CD8-positive, alpha-beta memory T cell (primary cell): ENCODE results near the gene F10. TPM values are rescaled to one million over a fixed set of nuclear protein-coding genes. Genes with fewer than 3 reads are reported as not detected.
"Not testable (repeated sequence)": the region's sequence is repeated elsewhere in the genome, so short reads cannot be mapped to it uniquely, and the experiment has no call there.

ENCODE experiments used
- CTCF ChIA-PET: fragments of 350-600 bp; sonication (Branson Sonifier 250); formaldehyde crosslinking; loops from one replicate; lab custom pipeline; 2021; ENCODE audit warnings: antibody characterized with exemption; lab: Charles Lee
- POLR2A ChIA-PET: fragments of 350-600 bp; sonication (Branson Sonifier 250); formaldehyde crosslinking; loops from one replicate; lab custom pipeline; 2021; ENCODE audit warnings: antibody characterized with exemption; lab: Charles Lee
- DNase-seq, 5 donors: peaks; one replicate each; pipeline versions ENCODE4 v3.0.0 to v3.0.0-alpha.2; 2020 to 2022; ENCODE audit warnings: mixed read lengths in 1 of 5
- H3K27ac ChIP-seq: one replicate; pipeline ENCODE4 v1.7.0; 2013; ENCODE audit warnings: low read depth, mild to moderate bottlenecking, low read length, moderate library complexity
- H3K27me3 ChIP-seq: 2 replicates; pipeline ENCODE4 v1.7.0; 2013; ENCODE audit warnings: low read length, mild to moderate bottlenecking; ENCODE audit not compliant: insufficient read depth, poor library complexity, severe bottlenecking
- H3K36me3 ChIP-seq: 2 replicates; pipeline ENCODE4 v1.7.0; 2013; ENCODE audit warnings: mild to moderate bottlenecking, low read length, moderate library complexity; ENCODE audit not compliant: insufficient read depth
- H3K4me1 ChIP-seq: 2 replicates; pipeline ENCODE4 v1.7.0; 2013; ENCODE audit warnings: mild to moderate bottlenecking, low read length, moderate library complexity; ENCODE audit not compliant: insufficient read depth
- H3K4me3 ChIP-seq: 2 replicates; pipeline ENCODE4 v1.7.0; 2013; ENCODE audit warnings: mild to moderate bottlenecking, low read length
- H3K9me3 ChIP-seq: 2 replicates; pipeline ENCODE4 v1.7.0; 2013; ENCODE audit warnings: mild to moderate bottlenecking, low read length
- H3K27ac Mint-ChIP-seq, 8 donors: one replicate each; pipeline ENCODE4 v1.8.0; 2020 to 2021; ENCODE audit warnings: mixed read lengths in 8 of 8, mild to moderate bottlenecking in 6 of 8, inconsistent platforms in 3 of 8, moderate library complexity in 3 of 8
- H3K27me3 Mint-ChIP-seq, 2 donors: one replicate each; pipeline ENCODE4 v1.8.0; 2020 to 2021; ENCODE audit warnings: mixed read lengths in 2 of 2, mild to moderate bottlenecking in 1 of 2, moderate library complexity in 1 of 2
- H3K36me3 Mint-ChIP-seq, 3 donors: one replicate each; pipeline ENCODE4 v1.8.0; 2020 to 2021; ENCODE audit warnings: mixed read lengths in 3 of 3, inconsistent platforms in 1 of 3, mild to moderate bottlenecking in 1 of 3
- H3K4me1 Mint-ChIP-seq, 3 donors: one replicate each; pipeline ENCODE4 v1.8.0; 2020 to 2021; ENCODE audit warnings: mixed read lengths in 3 of 3, inconsistent platforms in 1 of 3, mild to moderate bottlenecking in 1 of 3
- H3K4me3 Mint-ChIP-seq, 7 donors: one replicate each; pipeline ENCODE4 v1.8.0; 2020 to 2021; ENCODE audit warnings: mixed read lengths in 7 of 7, mild to moderate bottlenecking in 6 of 7, moderate library complexity in 4 of 7, inconsistent platforms in 2 of 7
- H3K9me3 Mint-ChIP-seq, 5 donors: one replicate each; pipeline ENCODE4 v1.8.0; 2020 to 2022; ENCODE audit warnings: mixed read lengths in 5 of 5, mild to moderate bottlenecking in 3 of 5, moderate library complexity in 2 of 5, inconsistent platforms in 1 of 5
- polyA plus RNA-seq: library from polyadenylated mRNA; unstranded; fragments of 300-500 nt; fragmentation: Illumina TruSeq; gene quantifications from one replicate; pipeline ENCODE4 v1.2.3, GENCODE V29; 2021
- total RNA-seq, 2 experiments: library from RNA; stranded (reverse); gene quantifications; one replicate each; pipeline ENCODE4 v1.2.3, GENCODE V29; 2021

F10 gene
- total and polyA plus RNA-seq, 3 experiments from 2014 or later = not detected

DNA sequence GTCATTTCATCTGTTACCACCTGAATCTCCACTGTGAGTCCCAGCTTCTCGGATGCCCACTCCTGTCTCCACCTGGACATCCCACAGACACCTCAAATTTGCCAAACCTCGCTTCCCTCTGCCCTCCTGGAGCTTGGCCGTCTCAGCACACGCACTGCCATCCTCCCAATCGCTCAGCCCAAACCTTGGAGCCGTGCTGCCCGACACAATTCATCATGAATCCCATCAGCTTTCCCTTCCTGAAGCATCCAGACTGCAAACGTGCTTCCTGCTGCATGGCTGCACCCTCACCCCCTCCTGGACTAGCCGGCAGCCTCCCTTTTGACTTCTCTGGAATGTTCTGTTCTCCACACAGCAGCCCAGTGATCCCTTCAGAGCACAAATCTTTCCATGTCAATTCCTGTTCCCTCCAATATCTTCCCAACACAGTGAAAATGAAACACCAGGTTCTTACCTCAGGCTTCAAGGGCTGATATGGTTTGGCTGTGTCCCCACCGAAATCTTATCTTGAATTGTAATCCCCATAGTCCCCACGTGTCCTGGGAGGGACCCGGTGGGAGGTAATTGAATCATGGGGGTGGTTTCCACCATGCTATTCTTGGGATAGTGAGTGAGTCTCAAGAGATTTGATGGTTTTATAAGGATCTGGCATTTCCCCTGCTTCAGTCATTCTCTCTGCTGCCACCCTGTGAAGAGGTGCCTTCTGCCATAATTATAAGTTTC is 34.8 kb downstream of the F10 start:
- Mint-ChIP-seq H3K27me3 (peaks cover 0 to 1% of the 10 kb centered on the region in 2 donors), H3K36me3 (no peaks in the 10 kb centered on the region), H3K27ac (peak overlapping the region in 4 of 8 donors; percentile 24 to 93 (median 56)), H3K9me3 (peaks cover 0 to 7% (median 0%) of the 10 kb centered on the region in 5 donors), H3K4me3 (peak overlapping the region in 2 of 7 donors; percentile 34 to 39), H3K4me1 (peaks cover 20 to 41% (median 35%) of the 10 kb centered on the region in 3 donors)
- H3K9me3 ChIP-seq = no peaks in the 10 kb centered on the region
- H3K4me3 ChIP-seq = no peak overlapping the region
- CTCF ChIA-PET = no interaction called here
- no peak overlapping the region for H3K27ac ChIP-seq
- no peaks in the 10 kb centered on the region for H3K36me3 ChIP-seq
- no peak for DNase-seq
- POLR2A ChIA-PET = interaction anchor here (1.0 kb wide), 1 partner anchor 52 kb away, joined by 3 read pairs; the partner anchor contains the start of genes CUL4A and PCID2
- H3K27me3 ChIP-seq = no peaks in the 10 kb centered on the region
- H3K4me1 ChIP-seq = peaks cover 24% of the 10 kb centered on the region

DNA sequence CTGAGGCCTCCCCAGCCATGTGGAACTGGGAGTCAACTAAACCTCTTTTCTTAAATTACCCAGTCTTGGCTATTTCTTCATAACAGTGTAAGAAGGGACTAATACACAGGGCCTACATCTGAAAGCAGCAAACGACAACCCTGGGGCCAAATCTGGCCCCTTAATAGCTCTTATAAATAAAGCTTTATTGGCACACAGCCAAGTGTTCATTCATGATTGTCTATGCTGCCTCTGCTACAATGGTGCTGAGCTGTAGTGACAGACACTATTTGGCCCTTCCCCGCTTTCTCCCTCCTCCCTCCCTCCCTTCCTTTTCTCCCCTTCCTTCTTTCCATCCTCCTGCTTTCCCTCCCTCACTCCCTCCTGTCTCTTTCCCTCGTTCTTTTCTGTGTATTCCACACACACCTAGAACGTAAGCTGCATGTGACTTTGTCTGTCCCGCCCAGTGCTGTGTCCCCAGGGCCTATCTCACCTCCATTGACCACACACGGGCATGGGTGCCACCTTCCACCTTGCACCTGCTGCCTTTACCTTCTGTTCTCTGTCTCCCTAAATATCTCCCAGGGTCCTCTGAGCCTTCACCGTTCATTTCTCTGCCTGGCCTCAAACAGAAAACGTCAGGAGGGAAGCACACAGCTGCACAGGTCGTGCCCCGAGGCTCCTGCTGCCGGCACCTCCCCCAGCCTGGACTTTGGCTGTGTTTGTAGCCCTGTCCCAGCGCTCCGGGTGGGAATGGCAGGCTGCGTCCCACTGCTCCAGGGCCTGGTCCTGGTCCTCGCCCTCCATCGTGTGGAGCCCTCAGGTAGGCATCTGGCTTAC is 35.5 kb downstream of the F10 start, which contains the start of gene PROZ:
Gene PROZ (plus strand): TSS at position 720 of the 819 bp plus-strand sequence. CDS start 13 bp downstream, at position 733.
- no peak within 1 kb of the TSS for H3K4me3 ChIP-seq
- H3K36me3 ChIP-seq = no peaks in the 10 kb centered on the region
- peaks cover 16 to 36% (median 34%) of the 10 kb centered on the region in 3 donors for H3K4me1 Mint-ChIP-seq
- peak within 1 kb of the TSS in 1 of 7 donors; percentile 34 for H3K4me3 Mint-ChIP-seq
- peaks cover 0 to 1% of the 10 kb centered on the region in 2 donors for H3K27me3 Mint-ChIP-seq
- no peaks in the 10 kb centered on the region for H3K9me3 ChIP-seq
- DNase-seq = no peak
- H3K4me1 ChIP-seq = peaks cover 16% of the 10 kb centered on the region
- ChIA-PET CTCF (interaction anchor here (1.4 kb wide), 1 partner anchor 12 kb away, joined by 3 read pairs; no protein-coding TSS in a partner anchor), POLR2A (interaction anchor here (1.0 kb wide), 1 partner anchor 51 kb away, joined by 3 read pairs; the partner anchor contains the start of genes CUL4A and PCID2)
- peak within 1 kb of the TSS in 5 of 8 donors; percentile 34 to 93 (median 48) for H3K27ac Mint-ChIP-seq
- H3K27ac ChIP-seq = no peak within 1 kb of the TSS
- H3K36me3 Mint-ChIP-seq = no peaks in the 10 kb centered on the region
- H3K27me3 ChIP-seq = no peaks in the 10 kb centered on the region
- peaks cover 0 to 7% (median 0%) of the 10 kb centered on the region in 5 donors for H3K9me3 Mint-ChIP-seq

DNA sequence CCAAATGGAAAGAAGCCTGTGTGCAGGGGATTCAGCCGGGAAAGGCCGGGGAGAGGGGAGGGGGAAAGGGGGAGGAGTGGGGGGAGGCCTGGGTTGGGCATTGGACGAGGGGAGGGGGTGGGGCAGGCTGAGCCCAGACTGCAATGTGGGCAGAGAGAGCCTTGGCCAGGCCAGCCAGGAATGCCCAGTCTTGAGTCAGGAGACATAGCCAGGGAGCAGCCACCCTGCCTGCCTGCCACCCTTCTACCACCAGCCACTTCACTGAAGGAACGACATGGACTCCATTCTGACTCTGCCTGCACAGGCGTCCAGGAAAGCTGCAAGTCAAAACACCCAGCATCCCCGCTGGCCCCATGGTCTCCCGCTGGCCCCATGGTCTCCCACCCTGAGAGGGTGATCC is 36.3 kb downstream of the F10 start:
- H3K27me3 ChIP-seq = no peaks in the 10 kb centered on the region
- no peak overlapping the region for H3K4me3 Mint-ChIP-seq
- H3K9me3 ChIP-seq = no peaks in the 10 kb centered on the region
- H3K4me1 ChIP-seq = peaks cover 13% of the 10 kb centered on the region
- no peaks in the 10 kb centered on the region for H3K27me3 Mint-ChIP-seq
- H3K27ac Mint-ChIP-seq = peak overlapping the region in 2 of 8 donors; percentile 34 to 93
- no peak overlapping the region for H3K4me3 ChIP-seq
- H3K36me3 ChIP-seq = no peaks in the 10 kb centered on the region
- H3K4me1 Mint-ChIP-seq = peaks cover 18 to 43% (median 34%) of the 10 kb centered on the region in 3 donors
- no peak overlapping the region for H3K27ac ChIP-seq
- ChIA-PET CTCF (interaction anchor here (1.4 kb wide), 1 partner anchor 11 kb away, joined by 3 read pairs; no protein-coding TSS in a partner anchor), POLR2A (no interaction called here)
- no peak for DNase-seq
- H3K9me3 Mint-ChIP-seq = peaks cover 0 to 7% (median 0%) of the 10 kb centered on the region in 5 donors
- no peaks in the 10 kb centered on the region for H3K36me3 Mint-ChIP-seq

DNA sequence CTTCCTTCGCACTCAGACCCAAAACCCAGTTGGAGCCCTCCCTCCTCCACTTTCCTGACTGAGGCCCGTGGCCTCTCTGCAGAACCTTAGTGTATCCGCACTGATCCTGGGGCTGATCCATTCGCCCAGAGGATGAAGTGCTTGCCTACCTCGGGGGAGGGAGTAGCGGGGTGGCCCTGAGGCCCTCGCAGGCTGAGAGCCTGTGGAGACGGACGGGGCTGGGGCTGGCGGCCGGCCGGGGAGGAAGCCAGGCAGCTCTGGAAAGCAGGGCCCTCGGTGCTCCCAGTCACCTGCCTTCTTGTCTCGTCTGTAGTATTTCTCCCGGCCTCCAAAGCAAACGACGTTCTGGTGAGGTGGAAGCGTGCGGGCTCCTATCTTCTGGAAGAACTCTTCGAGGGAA is 37.1 kb downstream of the F10 start:
- ChIA-PET POLR2A (no interaction called here), CTCF (interaction anchor here (0.9 kb wide), 1 partner anchor 26 kb away, joined by 3 read pairs; no protein-coding TSS in a partner anchor)
- no peak overlapping the region for H3K4me3 ChIP-seq
- Mint-ChIP-seq H3K4me3 (peak overlapping the region in 1 of 7 donors; percentile 13), H3K36me3 (no peaks in the 10 kb centered on the region), H3K4me1 (peaks cover 18 to 46% (median 39%) of the 10 kb centered on the region in 3 donors), H3K27me3 (no peaks in the 10 kb centered on the region), H3K9me3 (peaks cover 0 to 7% (median 0%) of the 10 kb centered on the region in 5 donors), H3K27ac (peak overlapping the region in 5 of 8 donors; percentile 57 to 83 (median 62))
- no peaks in the 10 kb centered on the region for H3K27me3 ChIP-seq
- H3K9me3 ChIP-seq = no peaks in the 10 kb centered on the region
- no peak overlapping the region for H3K27ac ChIP-seq
- H3K4me1 ChIP-seq = peaks cover 13% of the 10 kb centered on the region
- DNase-seq = no peak
- H3K36me3 ChIP-seq = no peaks in the 10 kb centered on the region

DNA sequence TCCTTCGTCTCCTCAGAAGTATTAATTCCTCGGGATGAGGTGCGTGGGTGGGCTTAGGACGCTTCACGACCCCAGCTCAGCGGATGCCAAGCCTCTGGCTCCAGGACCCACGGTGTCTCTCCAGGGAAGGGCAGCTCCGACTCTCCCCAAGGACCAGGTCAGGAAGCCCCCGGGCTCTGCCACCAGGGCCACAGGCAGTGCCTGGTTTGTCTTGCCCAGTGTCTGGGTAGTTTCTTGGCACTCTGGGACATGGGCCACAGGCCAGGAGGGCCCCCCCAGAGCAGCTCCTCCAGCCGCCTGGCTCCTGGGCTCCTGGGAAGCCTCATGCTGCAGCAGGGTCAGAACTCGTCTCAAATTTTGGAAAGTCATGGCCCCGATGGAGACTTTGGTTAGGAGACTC is 38.4 kb downstream of the F10 start:
- CTCF ChIA-PET = interaction anchor here (1.1 kb wide), 1 partner anchor 15 kb away, joined by 4 read pairs; no protein-coding TSS in a partner anchor
- H3K9me3 Mint-ChIP-seq = no peaks in the 10 kb centered on the region
- peak overlapping the region in 3 of 7 donors; percentile 39 to 42 (median 41) for H3K4me3 Mint-ChIP-seq
- POLR2A ChIA-PET = interaction anchor here (0.7 kb wide), 1 partner anchor 49 kb away, joined by 3 read pairs; no protein-coding TSS in a partner anchor
- Histone ChIP-seq H3K27me3 (no peaks in the 10 kb centered on the region), H3K9me3 (no peaks in the 10 kb centered on the region), H3K4me1 (peaks cover 13% of the 10 kb centered on the region), H3K36me3 (no peaks in the 10 kb centered on the region), H3K27ac (no peak overlapping the region), H3K4me3 (no peak overlapping the region)
- H3K36me3 Mint-ChIP-seq = no peaks in the 10 kb centered on the region
- H3K27ac Mint-ChIP-seq = peak overlapping the region in 6 of 8 donors; percentile 13 to 89 (median 68)
- no peaks in the 10 kb centered on the region for H3K27me3 Mint-ChIP-seq
- H3K4me1 Mint-ChIP-seq = peaks cover 18 to 54% (median 45%) of the 10 kb centered on the region in 3 donors
- no peak for DNase-seq

DNA sequence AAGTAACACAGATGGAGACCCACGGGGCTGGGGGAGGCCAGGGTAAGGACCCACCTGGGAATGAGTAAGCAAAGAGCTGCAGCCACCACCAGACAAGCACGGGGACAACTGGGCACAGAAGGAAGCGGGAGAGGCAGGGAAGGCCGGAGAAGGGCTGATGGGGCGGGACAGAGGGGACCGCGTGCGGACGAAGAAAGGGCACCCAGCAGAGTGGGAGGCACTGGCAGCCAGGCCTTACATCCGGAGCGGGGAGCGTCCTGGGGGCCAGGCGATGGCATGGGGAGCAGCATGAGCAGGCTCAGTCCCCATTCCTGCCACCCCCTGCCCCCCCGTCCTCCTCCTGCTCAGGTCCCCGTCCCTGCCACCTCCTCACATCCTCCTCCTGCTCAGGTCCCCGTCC is 38.8 kb downstream of the F10 start:
- ChIA-PET CTCF (interaction anchor here (1.1 kb wide), 1 partner anchor 14 kb away, joined by 4 read pairs; no protein-coding TSS in a partner anchor), POLR2A (interaction anchor here (0.7 kb wide), 1 partner anchor 49 kb away, joined by 3 read pairs; no protein-coding TSS in a partner anchor)
- peak overlapping the region in 5 of 7 donors; percentile 39 to 59 (median 42) for H3K4me3 Mint-ChIP-seq
- no peaks in the 10 kb centered on the region for H3K36me3 Mint-ChIP-seq
- peak in 1 of 5 donors; percentile 6 for DNase-seq
- Histone ChIP-seq H3K27me3 (no peaks in the 10 kb centered on the region), H3K4me3 (no peak overlapping the region), H3K4me1 (peaks cover 13% of the 10 kb centered on the region), H3K9me3 (no peaks in the 10 kb centered on the region), H3K36me3 (no peaks in the 10 kb centered on the region), H3K27ac (no peak overlapping the region)
- H3K9me3 Mint-ChIP-seq = no peaks in the 10 kb centered on the region
- peaks cover 22 to 59% (median 49%) of the 10 kb centered on the region in 3 donors for H3K4me1 Mint-ChIP-seq
- H3K27me3 Mint-ChIP-seq = no peaks in the 10 kb centered on the region
- peak overlapping the region in 5 of 8 donors; percentile 13 to 89 (median 75) for H3K27ac Mint-ChIP-seq

DNA sequence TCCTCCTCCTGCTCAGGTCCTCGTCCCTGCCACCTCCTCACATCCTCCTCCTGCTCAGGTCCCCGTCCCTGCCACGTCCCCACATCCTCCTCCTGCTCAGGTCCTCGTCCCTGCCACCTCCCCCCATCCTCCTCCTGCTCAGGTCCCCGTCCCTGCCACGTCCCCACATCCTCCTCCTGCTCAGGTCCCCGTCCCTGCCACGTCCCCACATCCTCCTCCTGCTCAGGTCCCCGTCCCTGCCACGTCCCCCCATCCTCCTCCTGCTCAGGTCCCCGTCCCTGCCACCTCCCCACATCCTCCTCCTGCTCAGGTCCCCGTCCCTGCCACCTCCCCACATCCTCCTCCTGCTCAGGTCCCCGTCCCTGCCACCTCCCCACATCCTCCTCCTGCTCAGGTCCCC is 39.4 kb downstream of the F10 start:
- POLR2A ChIA-PET, H3K36me3 Mint-ChIP-seq, H3K36me3 ChIP-seq, H3K4me3 ChIP-seq, H3K27me3 ChIP-seq, H3K27ac ChIP-seq, H3K4me3 Mint-ChIP-seq, H3K27ac Mint-ChIP-seq, H3K27me3 Mint-ChIP-seq, DNase-seq, H3K9me3 ChIP-seq, H3K9me3 Mint-ChIP-seq: not testable (repeated sequence)
- CTCF ChIA-PET = interaction anchor here (1.1 kb wide), 1 partner anchor 14 kb away, joined by 4 read pairs; no protein-coding TSS in a partner anchor
- peaks cover 22 to 60% (median 52%) of the 10 kb centered on the region in 3 donors for H3K4me1 Mint-ChIP-seq
- H3K4me1 ChIP-seq = peaks cover 13% of the 10 kb centered on the region
